Kidney (tissue), 22 donors: ENCODE results near the gene LMX1B. TPM values are rescaled to one million over a fixed set of nuclear protein-coding genes. Genes with fewer than 3 reads are reported as not detected.

Experiments used
- DNase-seq, 5 donors: peaks; one replicate each; pipeline ENCODE4 v3.0.0-alpha.2; 2013 to 2020
- FAIRE-seq: peaks from 2 replicates; lab custom pipeline; 2012; peaks lifted over from hg19 to GRCh38; lab: Jason Lieb, UNC
- H3K27ac ChIP-seq, 2 donors: one replicate each; pipeline ENCODE4 v1.7.0; 2013; ENCODE audit warnings: low read depth in 2 of 2, low read length in 2 of 2, inconsistent platforms in 1 of 2
- H3K27me3 ChIP-seq: one replicate; pipeline ENCODE4 v1.7.1; 2013; ENCODE audit warnings: low read length, inconsistent platforms; ENCODE audit not compliant: control insufficient read depth, insufficient read depth
- H3K36me3 ChIP-seq, 3 donors: one replicate each; pipeline versions ENCODE4 v1.7.0 to v1.7.1; 2013; ENCODE audit warnings: low read length in 3 of 3, control low read depth in 1 of 3, inconsistent platforms in 1 of 3; ENCODE audit not compliant: insufficient read depth in 3 of 3, control insufficient read depth in 2 of 3
- H3K4me1 ChIP-seq, 3 donors: one replicate each; pipeline versions ENCODE4 v1.7.0 to v1.7.1; 2013; ENCODE audit warnings: low read length in 3 of 3, inconsistent platforms in 1 of 3, low read depth in 1 of 3; ENCODE audit not compliant: control insufficient read depth in 2 of 3, insufficient read depth in 2 of 3
- H3K4me3 ChIP-seq, 3 donors: one replicate each; pipeline versions ENCODE4 v1.7.0 to v1.8.1; 2013; ENCODE audit warnings: low read length in 3 of 3, control low read depth in 1 of 3, inconsistent platforms in 1 of 3
- H3K9ac ChIP-seq, 3 donors: one replicate each; pipeline versions ENCODE4 v1.7.0 to v1.7.1; 2013; ENCODE audit warnings: low read length in 3 of 3, control low read depth in 1 of 3, inconsistent platforms in 1 of 3
- H3K9me3 ChIP-seq, 3 donors: one replicate each; pipeline versions ENCODE4 v1.7.0 to v1.7.1; 2013; ENCODE audit warnings: low read length in 3 of 3, control low read depth in 1 of 3, inconsistent platforms in 1 of 3; ENCODE audit not compliant: control insufficient read depth in 2 of 3, insufficient read depth in 1 of 3
- intact Hi-C: fragments of 100-400 bp; cut with DNase I; formaldehyde crosslinking; loops from one replicate; pipeline ENCODE4 v1.11.1; 2022
- long read RNA-seq, 10 donors: library from polyadenylated mRNA in 1 of 10; unstranded in 1 of 10; transcript quantifications; one replicate each; pipeline ENCODE4 v2.0.0 and lab custom pipeline, GENCODE V29; 2021 to 2026
- polyA plus RNA-seq: library from polyadenylated mRNA; stranded (reverse); fragments of 350-450 nt; fragmentation: Illumina TruSeq; extraction: RNeasy Lipid Tissue Mini Kit (QIAGEN cat#74804); gene quantifications from one replicate; pipeline ENCODE4 v1.2.3, GENCODE V29; 2014; ENCODE audit warnings: low read depth, low replicate concordance; ENCODE audit not compliant: insufficient read depth
- total RNA-seq: library from RNA; stranded (reverse); fragmentation: NEBNext Ultra II Directional; extraction: Animal tissue kit (Norgen Biotek cat#: 25700); gene quantifications from one replicate; pipeline ENCODE4 v1.2.1, GENCODE V29; 2021
- TF ChIP-seq, protein P1 (sequence below): IDR thresholded peaks from 3 replicates; pipeline ENCODE4 v1.5.1; 2012; ENCODE audit warnings: mild to moderate bottlenecking, moderate library complexity, borderline replicate concordance; ENCODE audit not compliant: insufficient read depth; ENCODE audit errors: extremely low read depth
- donor health status: control.
- donor health status: control.
- donor health status: control.
- donor health status: control.
- donor health status: control.
- donor health status: DM: yes; HTN: yes; CAD: no.
- donor health status: Normal renal cell carcinoma (clear cell type).

Gene LMX1B
- total RNA-seq (0.57 TPM), polyA plus RNA-seq (2.6 TPM)
- long read RNA-seq, donor 1, full-length matches to known transcripts: 8 of 8 reads
- long read RNA-seq, donor 1, partial matches to known transcripts: 0 of 8 reads
- long read RNA-seq, donor 1, other reads (novel, unspliced or antisense): 0 of 8 reads
- long read RNA-seq, donor 2, partial matches to known transcripts: 0 of 1 reads
- long read RNA-seq, donor 2, other reads (novel, unspliced or antisense): 0 of 1 reads
- long read RNA-seq, donor 3, full-length matches to known transcripts: 6 of 6 reads
- long read RNA-seq, donor 3, partial matches to known transcripts: 0 of 6 reads
- long read RNA-seq, donor 3, other reads (novel, unspliced or antisense): 0 of 6 reads
- long read RNA-seq, donor 4, transcript LMX1B-203 (8 exons, 1,195 nt): major isoform, 5 of 5 reads
- long read RNA-seq, donor 4, partial matches to known transcripts: 0 of 5 reads
- long read RNA-seq, donor 4, other reads (novel, unspliced or antisense): 0 of 5 reads
- long read RNA-seq, donor 5: 0 reads
- long read RNA-seq, donor 6, partial matches to known transcripts: 0 of 1 reads
- long read RNA-seq, donor 6, other reads (novel, unspliced or antisense): 0 of 1 reads
- long read RNA-seq, donor 7, partial matches to known transcripts: 0 of 1 reads
- long read RNA-seq, donor 7, other reads (novel, unspliced or antisense): 1 of 1 reads
- long read RNA-seq, donor 8, transcript LMX1B-203 (8 exons, 1,195 nt): major isoform, 5 of 5 reads
- long read RNA-seq, donor 8, partial matches to known transcripts: 0 of 5 reads
- long read RNA-seq, donor 8, other reads (novel, unspliced or antisense): 0 of 5 reads
- long read RNA-seq, donor 9, partial matches to known transcripts: 0 of 2 reads
- long read RNA-seq, donor 9, other reads (novel, unspliced or antisense): 0 of 2 reads
- long read RNA-seq, donor 10, partial matches to known transcripts: 0 of 4 reads
- long read RNA-seq, donor 10, other reads (novel, unspliced or antisense): 0 of 4 reads

DNA sequence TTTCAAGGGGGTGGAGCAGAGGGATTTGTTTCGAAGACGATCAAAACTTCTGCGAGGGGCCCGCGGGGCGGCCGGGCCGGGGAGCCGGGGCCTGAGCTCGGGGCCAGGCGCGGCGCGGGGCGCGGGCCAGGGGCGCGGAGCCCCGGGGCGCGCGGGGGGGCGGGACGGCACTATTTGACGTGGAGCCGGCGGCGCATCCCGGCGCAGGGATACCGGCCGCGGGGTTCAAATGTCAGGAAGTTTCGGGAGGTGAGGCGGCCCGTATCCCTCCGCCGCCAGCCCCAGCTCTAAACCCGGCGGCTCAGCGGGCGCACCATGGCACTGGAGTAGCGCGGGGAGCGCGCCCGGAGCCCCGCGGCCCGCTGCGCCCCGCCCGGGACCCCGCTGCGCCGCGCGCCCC is at the start of gene LMX1B:
Gene LMX1B, plus strand, starts transcription at position 278 of the 400 bp plus-strand sequence. CDS start 522 bp downstream, outside the sequence.
- no peak within 1 kb of the TSS for H3K27ac ChIP-seq
- DNase-seq (peak in 4 of 5 donors; percentile 70 to 77 (median 73)), FAIRE-seq (no peak)
- H3K9ac ChIP-seq: no peak within 1 kb of the TSS
- no peaks in the 10 kb centered on the region for H3K36me3 ChIP-seq
- intact Hi-C loops: loop anchor here (10.0 kb wide), 1 partner anchor 171 kb away; no protein-coding TSS in a partner anchor
- H3K4me3 ChIP-seq: peak within 1 kb of the TSS in 1 of 3 donors; percentile 16
- TF ChIP-seq, protein P1, sequence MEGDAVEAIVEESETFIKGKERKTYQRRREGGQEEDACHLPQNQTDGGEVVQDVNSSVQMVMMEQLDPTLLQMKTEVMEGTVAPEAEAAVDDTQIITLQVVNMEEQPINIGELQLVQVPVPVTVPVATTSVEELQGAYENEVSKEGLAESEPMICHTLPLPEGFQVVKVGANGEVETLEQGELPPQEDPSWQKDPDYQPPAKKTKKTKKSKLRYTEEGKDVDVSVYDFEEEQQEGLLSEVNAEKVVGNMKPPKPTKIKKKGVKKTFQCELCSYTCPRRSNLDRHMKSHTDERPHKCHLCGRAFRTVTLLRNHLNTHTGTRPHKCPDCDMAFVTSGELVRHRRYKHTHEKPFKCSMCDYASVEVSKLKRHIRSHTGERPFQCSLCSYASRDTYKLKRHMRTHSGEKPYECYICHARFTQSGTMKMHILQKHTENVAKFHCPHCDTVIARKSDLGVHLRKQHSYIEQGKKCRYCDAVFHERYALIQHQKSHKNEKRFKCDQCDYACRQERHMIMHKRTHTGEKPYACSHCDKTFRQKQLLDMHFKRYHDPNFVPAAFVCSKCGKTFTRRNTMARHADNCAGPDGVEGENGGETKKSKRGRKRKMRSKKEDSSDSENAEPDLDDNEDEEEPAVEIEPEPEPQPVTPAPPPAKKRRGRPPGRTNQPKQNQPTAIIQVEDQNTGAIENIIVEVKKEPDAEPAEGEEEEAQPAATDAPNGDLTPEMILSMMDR: no peak
- no peaks in the 10 kb centered on the region for H3K9me3 ChIP-seq
- peaks cover 28% of the 10 kb centered on the region for H3K27me3 ChIP-seq
- H3K4me1 ChIP-seq: peaks cover 0 to 19% (median 4%) of the 10 kb centered on the region in 3 donors

GRCh38 chr9:126564128-126564527 is 49.6 kb upstream of the LMX1B start:
- Histone ChIP-seq H3K27me3 (no peaks in the 10 kb centered on the region), H3K4me3 (no peak overlapping the region), H3K9me3 (no peaks in the 10 kb centered on the region), H3K27ac (no peak overlapping the region), H3K9ac (no peak overlapping the region), H3K4me1 (no peaks in the 10 kb centered on the region), H3K36me3 (no peaks in the 10 kb centered on the region)
- intact Hi-C loops: no loop called here
- FAIRE-seq (no peak), DNase-seq (peak in 3 of 5 donors; percentile 31 to 36 (median 35))
- TF ChIP-seq, protein P1: no peak

DNA sequence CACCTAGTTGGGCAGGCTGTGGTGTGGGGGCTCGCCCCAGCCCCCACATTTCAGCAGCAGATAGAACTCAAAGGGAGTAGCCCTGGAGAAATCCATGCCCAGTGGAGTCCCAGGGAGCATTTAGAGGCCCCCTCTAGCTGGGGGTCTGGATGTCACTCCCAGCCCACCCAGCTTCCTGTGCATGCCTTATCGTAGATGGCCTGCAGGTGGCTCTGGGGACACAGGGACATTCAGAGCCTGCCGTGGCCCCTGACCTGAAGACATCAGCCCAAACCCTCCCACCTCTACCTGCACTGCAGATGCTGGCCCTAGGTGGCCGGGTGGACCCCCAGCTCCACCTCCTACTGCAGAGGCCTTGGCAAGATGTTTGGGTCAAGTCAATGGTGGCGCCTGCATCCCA is 49.0 kb upstream of the LMX1B start:
- no peak for FAIRE-seq
- Histone ChIP-seq H3K9ac (no peak overlapping the region), H3K27ac (no peak overlapping the region), H3K4me3 (no peak overlapping the region), H3K36me3 (no peaks in the 10 kb centered on the region), H3K9me3 (no peaks in the 10 kb centered on the region), H3K4me1 (no peaks in the 10 kb centered on the region), H3K27me3 (no peaks in the 10 kb centered on the region)
- DNase-seq: no peak
- TF ChIP-seq, protein P1: no peak
- intact Hi-C loops: no loop called here
